Stimulated activated CD8-positive, alpha-beta memory T cell treated with anti-CD3 and anti-CD28 coated beads, Interleukin-7, amount 100 ng/mL, for 1 hour (primary cell): Measurements from ENCODE around the gene ICAM5.
"Not testable (repeated sequence)": the region's sequence is repeated elsewhere in the genome, so short reads cannot be mapped to it uniquely, and the experiment has no call there.

Source experiments
- DNase-seq, 2 donors: peaks; one replicate each; pipeline ENCODE4 v3.0.0-alpha.2; 2020; ENCODE audit warnings: low read depth in 2 of 2

Gene ICAM5

GRCh38 chr19:10320602-10321416 is 31.1 kb downstream of the ICAM5 start:
- DNase-seq = no peak

DNA sequence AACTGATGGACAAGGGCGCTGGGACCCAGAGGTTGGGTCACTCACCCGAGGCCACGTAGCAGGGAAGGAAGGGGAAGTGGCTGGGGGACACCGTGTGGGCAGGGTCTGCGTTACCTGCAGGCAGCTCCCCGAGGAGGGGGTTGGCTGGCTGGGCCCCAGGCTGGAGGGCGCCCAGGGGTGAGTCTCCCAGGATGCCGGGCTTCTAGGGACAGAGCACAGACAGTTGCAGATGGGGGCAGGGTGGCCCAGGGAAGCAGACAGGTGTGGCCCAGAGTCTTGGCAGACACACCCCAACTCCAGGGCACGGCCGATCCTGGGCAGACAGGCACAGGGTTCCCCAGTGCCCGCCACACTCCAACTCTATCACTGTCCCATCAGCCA is 31.7 kb downstream of the ICAM5 start:
- DNase-seq = no peak

- no peak for DNase-seq
These were observed 32.4 kb downstream of the ICAM5 start for GRCh38 chr19:10321874-10322835.

DNA sequence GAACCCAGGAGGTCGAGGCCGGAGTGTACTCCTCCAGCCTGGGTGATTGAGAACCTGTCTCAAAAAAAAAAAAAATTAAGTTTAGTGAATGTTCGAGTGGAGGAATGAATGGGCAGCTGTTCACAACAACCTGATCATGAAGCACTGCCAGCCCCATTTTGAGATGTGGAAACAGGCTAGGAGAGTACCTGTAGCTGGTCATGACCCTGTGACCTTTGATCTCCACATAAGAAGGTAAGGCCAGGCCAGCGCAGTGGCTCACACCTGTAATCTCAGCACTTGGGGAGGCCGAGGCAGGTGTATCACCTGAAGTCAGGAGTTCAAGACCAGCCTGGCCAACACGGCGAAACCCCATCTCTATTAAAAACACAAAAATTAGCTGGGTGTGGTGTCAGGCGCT is 36.0 kb downstream of the ICAM5 start:
- DNase-seq = no peak

- no peak for DNase-seq
These were observed 38.0 kb downstream of the ICAM5 start for GRCh38 chr19:10327793-10328192.

GRCh38 chr19:10328558-10329429 is 39.0 kb downstream of the ICAM5 start:
- DNase-seq = no peak

GRCh38 chr19:10329555-10329954 is 39.8 kb downstream of the ICAM5 start:
- no peak for DNase-seq

GRCh38 chr19:10332158-10332964 is 42.6 kb downstream of the ICAM5 start:
- no peak for DNase-seq

- peak; percentile 95 for DNase-seq
These were observed 43.4 kb downstream of the ICAM5 start, which contains the start of gene RAVER1 for GRCh38 chr19:10332965-10333757. Gene RAVER1, minus strand, starts transcription at chr19:10333529. Its CDS starts 22 bp downstream, at chr19:10333507.

- DNase-seq = no peak
These were observed 44.2 kb downstream of the ICAM5 start for GRCh38 chr19:10333758-10334587.

DNA sequence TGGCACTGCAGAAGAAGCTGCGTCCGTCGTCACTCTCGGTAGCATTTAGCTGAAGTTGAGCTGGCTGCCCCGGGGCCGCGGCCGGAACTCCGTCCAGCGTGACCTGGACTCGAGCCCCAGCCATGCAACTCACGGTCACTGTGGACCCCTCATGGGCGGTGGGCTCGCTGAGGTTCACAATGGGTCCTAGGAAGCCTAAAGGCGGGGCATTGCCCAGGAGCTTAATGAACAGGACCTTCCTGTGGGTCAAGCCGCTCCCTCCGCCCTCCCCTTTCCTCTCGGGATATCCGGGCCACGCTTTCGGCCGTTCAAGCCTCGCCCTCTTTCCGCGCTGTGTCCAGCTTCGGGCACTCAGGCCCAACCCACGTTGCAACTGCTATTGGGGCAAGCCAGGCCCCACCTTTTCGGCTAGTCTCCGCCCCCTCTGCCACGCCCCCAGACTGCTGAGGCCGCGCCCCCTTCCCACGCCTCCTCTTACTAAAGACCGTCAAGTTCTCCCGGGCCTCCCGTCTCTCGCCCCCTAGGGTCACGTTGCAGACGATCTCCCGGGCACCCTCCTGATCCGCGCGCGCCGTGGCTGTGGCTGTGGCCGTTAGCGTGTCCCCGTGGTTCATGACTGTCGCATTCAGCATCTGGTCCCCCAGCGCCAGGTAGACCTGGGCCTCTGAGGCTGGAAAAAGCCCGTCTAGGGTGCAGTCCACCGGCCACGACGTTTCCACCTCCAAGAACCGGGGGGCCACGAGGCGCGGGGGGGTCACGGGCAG is 45.0 kb downstream of the ICAM5 start:
- no peak for DNase-seq

DNA sequence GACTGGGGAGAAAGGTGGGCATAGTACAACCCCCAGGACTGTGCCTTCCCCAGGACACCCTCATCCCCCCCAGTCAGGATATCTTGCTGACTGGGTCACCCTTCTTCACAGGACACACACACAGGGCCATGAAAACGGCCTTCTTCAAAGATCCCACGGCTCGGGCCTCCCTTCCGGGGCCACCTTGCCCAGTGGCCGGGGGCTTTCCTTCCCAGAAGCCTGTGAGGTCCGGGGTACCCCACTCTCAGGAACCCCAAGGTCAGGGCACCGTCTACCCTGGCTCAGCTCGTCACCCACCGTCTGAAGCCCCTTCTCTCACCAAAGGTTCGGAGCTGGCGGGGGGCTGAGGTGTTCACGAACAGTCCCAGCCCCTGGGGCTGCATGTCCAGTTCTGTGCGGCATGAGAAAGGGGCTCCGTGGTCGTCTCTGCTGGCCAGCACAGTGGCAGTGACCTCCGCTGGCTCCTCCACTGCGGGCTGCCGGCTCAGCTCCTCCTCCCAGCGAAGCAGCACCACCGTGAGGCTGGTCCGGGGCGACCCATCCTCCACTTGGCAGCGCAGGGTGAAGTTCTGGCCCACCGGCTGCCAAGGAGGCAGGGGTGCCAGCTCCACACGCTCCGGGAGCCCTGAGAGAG is 45.7 kb downstream of the ICAM5 start:
- no peak for DNase-seq

DNA sequence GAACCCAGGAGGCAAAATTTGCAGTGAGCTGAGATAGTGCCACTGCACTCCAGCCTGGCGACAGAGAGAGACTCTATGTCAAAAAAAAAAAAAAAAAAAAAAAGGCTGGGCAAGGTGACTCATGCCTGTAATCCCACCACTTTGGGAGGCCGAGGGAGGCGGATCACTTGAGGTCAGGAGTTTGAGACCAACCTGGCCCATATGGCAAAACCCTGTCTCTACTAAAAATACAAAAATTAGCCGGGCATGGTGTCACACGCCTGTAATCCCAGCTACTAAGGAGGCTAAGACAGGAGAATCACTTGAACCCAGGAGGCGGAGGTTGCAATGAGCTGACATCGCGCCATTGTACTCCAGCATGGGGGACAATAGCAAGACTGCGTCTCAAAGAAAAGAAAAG is 47.0 kb downstream of the ICAM5 start:
- not testable (repeated sequence) for DNase-seq

DNA sequence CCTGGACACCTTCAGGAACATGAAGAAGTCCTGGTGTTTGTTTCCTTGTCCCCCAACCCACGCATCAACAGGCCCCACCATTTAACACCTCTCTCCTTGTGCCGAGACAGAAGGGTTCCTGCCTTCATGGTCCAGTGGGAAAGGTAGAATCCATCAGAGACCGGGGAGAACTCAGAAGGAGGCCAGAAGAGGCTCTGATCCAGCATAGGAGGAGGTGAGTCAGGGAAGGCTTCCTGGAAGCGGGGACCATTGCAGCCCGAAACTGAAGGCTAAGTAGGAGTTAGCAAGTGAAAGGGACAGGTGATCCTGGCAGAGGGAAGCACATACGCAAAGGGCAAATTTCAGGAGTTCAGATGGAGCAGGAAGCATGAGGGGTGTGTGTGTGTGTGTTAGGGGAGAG is 49.2 kb downstream of the ICAM5 start:
- DNase-seq = no peak

- DNase-seq = peak; percentile 22 to 36
These were observed 49.7 kb downstream of the ICAM5 start, which contains the start of gene ICAM3 for GRCh38 chr19:10339380-10339960. Gene ICAM3, minus strand, starts transcription at chr19:10339624. Its CDS starts 10 bp downstream, at chr19:10339614.

GRCh38 chr19:10339977-10340376 is 50.2 kb downstream of the ICAM5 start:
- no peak for DNase-seq

DNA sequence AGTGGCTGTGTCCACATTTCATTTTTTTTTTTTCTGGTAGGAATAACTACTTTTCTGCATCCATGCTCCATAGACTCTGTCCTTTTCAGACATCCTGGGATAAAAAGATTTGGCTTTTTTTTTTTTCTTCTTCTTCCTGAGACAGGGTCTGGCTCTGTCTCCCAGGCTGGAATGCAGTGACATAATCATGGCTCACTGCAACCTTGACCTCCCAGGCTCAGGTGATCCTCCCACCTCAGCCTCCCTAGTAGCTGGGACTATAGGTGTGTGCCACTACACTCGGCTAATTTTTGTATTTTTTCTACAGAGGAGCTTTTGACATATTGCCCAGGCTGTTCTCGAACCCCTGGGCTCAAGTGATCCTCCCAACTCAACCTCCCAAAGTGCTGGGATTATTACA is 53.7 kb downstream of the ICAM5 start:
- no peak for DNase-seq
